ENCODE results near the gene TNNT2. TPM values are rescaled to one million over a fixed set of nuclear protein-coding genes. Genes with fewer than 3 reads are reported as not detected.

Gene TNNT2
- total RNA-seq, 1 donor from 2014 or later = 3.0 TPM

DNA sequence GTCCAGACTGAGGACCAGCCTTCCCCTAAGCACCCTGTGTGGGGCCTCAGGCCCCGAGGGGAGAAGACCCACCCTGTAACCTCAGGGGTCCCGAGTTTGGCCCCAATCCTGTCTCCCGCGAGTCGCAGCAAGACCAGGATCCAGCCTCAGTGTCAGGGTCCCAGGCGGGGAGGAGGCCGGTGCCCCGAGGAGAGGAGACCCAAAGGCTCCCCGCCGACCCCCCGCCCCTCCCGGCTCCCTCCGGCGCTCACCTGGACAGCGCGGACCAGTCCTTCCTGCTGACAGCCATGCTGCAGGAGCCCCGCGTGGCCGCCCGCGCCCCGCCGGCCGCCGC lies 21.5 kb upstream of the TNNT2 start, which contains the start of gene LAD1:
TSS of gene LAD1 (minus strand) at position 307 of the 334 bp plus-strand sequence. CDS start at position 289, 18 bp downstream.
- Mint-ChIP-seq H3K4me1 (ENCODE audit: unreplicated experiment) (peaks cover 11% of the 10 kb centered on the region), H3K27me3 (ENCODE audit: unreplicated experiment) (peaks cover 33% of the 10 kb centered on the region), H3K36me3 (ENCODE audit: unreplicated experiment) (no peaks in the 10 kb centered on the region), H3K4me3 (ENCODE audit: unreplicated experiment) (peak within 1 kb of the TSS; percentile 42), H3K9me3 (ENCODE audit: unreplicated experiment) (no peaks in the 10 kb centered on the region), H3K27ac (ENCODE audit: unreplicated experiment) (no peak within 1 kb of the TSS)
- TF ChIP-seq, protein P1, sequence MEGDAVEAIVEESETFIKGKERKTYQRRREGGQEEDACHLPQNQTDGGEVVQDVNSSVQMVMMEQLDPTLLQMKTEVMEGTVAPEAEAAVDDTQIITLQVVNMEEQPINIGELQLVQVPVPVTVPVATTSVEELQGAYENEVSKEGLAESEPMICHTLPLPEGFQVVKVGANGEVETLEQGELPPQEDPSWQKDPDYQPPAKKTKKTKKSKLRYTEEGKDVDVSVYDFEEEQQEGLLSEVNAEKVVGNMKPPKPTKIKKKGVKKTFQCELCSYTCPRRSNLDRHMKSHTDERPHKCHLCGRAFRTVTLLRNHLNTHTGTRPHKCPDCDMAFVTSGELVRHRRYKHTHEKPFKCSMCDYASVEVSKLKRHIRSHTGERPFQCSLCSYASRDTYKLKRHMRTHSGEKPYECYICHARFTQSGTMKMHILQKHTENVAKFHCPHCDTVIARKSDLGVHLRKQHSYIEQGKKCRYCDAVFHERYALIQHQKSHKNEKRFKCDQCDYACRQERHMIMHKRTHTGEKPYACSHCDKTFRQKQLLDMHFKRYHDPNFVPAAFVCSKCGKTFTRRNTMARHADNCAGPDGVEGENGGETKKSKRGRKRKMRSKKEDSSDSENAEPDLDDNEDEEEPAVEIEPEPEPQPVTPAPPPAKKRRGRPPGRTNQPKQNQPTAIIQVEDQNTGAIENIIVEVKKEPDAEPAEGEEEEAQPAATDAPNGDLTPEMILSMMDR (IDR thresholded peaks at IDR 0.05) = no peak
- no peak for DNase-seq (ENCODE audit: extremely low spot score, unreplicated experiment)

DNA sequence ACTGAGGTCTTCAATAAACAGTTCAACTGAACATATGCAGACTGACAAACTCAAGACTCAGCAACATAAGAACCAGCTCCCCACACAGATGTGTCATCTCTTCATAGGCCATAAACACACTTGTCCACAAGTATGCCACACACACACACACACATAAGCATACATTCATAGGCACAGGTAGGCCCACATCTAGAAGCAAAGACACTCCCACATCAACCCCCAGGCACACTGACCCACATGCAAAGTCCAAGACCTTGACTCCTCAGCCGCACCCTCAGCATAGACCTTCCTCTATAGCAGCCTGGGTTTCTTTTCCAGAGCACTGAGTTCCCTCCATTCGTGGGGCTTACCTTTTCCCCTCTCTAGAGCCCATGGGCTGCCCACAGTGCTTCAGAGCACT lies 20.2 kb upstream of the TNNT2 start:
- Mint-ChIP-seq H3K27ac (ENCODE audit: unreplicated experiment) (no peak overlapping the region), H3K27me3 (ENCODE audit: unreplicated experiment) (peaks cover 33% of the 10 kb centered on the region), H3K4me3 (ENCODE audit: unreplicated experiment) (no peak overlapping the region), H3K36me3 (ENCODE audit: unreplicated experiment) (no peaks in the 10 kb centered on the region), H3K9me3 (ENCODE audit: unreplicated experiment) (no peaks in the 10 kb centered on the region), H3K4me1 (ENCODE audit: unreplicated experiment) (peaks cover 11% of the 10 kb centered on the region)
- TF ChIP-seq, protein P1 (IDR thresholded peaks at IDR 0.05) = no peak
- no peak for DNase-seq (ENCODE audit: extremely low spot score, unreplicated experiment)

DNA sequence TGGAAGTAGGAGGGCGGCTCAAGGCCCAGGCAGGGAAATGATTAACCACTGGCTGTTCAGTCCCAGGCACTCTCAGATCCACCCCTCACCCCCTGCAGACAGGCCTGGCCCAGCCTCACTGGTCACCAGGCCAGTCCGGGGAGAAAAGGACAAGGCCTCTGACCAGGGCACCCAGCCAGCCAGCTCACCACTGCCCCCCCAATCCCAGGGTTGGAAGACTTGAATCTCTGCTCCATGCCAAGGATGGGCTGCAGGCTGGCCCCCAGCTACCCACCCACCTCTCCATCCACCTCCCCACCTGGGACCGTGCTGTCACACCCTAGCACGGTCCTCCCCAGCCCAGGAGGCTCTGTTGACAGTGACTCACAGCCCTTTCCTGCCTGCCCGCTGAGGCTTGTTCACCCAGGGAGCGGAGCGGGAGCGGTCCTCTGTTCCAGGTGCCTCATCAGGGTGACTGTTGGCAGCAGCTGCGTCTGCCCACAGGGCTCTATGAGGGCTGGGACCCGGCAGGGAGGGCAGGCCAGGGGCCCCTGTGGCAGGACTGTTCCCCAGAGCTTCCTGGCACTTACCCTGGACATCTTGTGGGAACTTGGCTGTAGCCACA lies 19.5 kb upstream of the TNNT2 start:
- Mint-ChIP-seq H3K4me1 (ENCODE audit: unreplicated experiment) (peaks cover 15% of the 10 kb centered on the region), H3K27me3 (ENCODE audit: unreplicated experiment) (peaks cover 33% of the 10 kb centered on the region), H3K27ac (ENCODE audit: unreplicated experiment) (no peak overlapping the region), H3K36me3 (ENCODE audit: unreplicated experiment) (peaks cover 3% of the 10 kb centered on the region), H3K4me3 (ENCODE audit: unreplicated experiment) (no peak overlapping the region), H3K9me3 (ENCODE audit: unreplicated experiment) (no peaks in the 10 kb centered on the region)
- DNase-seq (ENCODE audit: extremely low spot score, unreplicated experiment) = no peak
- TF ChIP-seq, protein P1 (IDR thresholded peaks at IDR 0.05) = no peak

DNA sequence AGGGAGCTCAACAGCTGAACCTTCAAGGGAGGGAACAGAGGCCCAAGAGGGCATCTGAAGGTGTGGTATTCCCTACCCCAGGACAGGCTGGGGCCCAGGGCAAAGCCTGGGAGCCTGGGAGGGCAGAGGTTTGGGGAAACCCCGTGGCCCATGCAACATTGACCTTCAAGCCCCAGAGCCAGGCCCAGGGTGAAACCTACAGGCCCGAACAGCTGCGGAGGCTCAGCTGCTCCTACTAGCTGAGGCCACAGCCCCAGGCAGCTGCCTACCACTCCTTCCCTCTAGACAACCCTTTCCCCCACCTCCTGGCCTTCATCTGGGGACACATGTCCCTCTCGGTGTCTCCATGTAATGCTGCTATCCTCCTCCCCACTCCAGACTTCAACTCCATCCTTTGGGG lies 18.5 kb upstream of the TNNT2 start:
- DNase-seq (ENCODE audit: extremely low spot score, unreplicated experiment) = no peak
- Mint-ChIP-seq H3K27ac (ENCODE audit: unreplicated experiment) (no peak overlapping the region), H3K36me3 (ENCODE audit: unreplicated experiment) (peaks cover 3% of the 10 kb centered on the region), H3K4me3 (ENCODE audit: unreplicated experiment) (no peak overlapping the region), H3K27me3 (ENCODE audit: unreplicated experiment) (peaks cover 33% of the 10 kb centered on the region), H3K9me3 (ENCODE audit: unreplicated experiment) (no peaks in the 10 kb centered on the region), H3K4me1 (ENCODE audit: unreplicated experiment) (peaks cover 22% of the 10 kb centered on the region)
- TF ChIP-seq, protein P1 (IDR thresholded peaks at IDR 0.05) = no peak

DNA sequence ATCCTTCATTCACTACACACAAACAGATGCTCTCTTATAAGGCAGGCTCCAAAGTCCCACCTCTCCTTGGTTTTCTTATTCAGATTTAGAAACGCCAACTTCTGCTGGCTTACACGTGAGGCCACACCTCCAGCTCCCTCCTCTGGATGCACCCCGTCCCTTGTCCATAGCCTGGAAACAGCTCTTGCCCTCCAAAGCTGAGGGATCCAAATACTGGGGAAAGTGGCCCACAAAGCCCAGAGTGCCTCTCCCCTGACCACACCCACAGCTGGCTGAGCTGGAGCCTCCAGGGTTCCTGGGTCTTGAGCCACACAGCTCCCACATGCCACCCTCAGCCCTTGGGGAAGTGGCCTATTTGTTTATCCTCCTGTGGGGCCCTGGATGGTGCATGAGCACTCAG lies 17.1 kb upstream of the TNNT2 start:
- no peak overlapping the region for H3K4me3 Mint-ChIP-seq (ENCODE audit: unreplicated experiment)
- peaks cover 3% of the 10 kb centered on the region for H3K36me3 Mint-ChIP-seq (ENCODE audit: unreplicated experiment)
- peaks cover 22% of the 10 kb centered on the region for H3K4me1 Mint-ChIP-seq (ENCODE audit: unreplicated experiment)
- TF ChIP-seq, protein P1 (IDR thresholded peaks at IDR 0.05) = no peak
- H3K9me3 Mint-ChIP-seq (ENCODE audit: unreplicated experiment) = no peaks in the 10 kb centered on the region
- peaks cover 20% of the 10 kb centered on the region for H3K27me3 Mint-ChIP-seq (ENCODE audit: unreplicated experiment)
- DNase-seq (ENCODE audit: extremely low spot score, unreplicated experiment) = no peak
- H3K27ac Mint-ChIP-seq (ENCODE audit: unreplicated experiment) = no peak overlapping the region

All from osteocyte (in vitro differentiated cells).